ENCODE data around the gene SPECC1.

The SPECC1 gene

DNA sequence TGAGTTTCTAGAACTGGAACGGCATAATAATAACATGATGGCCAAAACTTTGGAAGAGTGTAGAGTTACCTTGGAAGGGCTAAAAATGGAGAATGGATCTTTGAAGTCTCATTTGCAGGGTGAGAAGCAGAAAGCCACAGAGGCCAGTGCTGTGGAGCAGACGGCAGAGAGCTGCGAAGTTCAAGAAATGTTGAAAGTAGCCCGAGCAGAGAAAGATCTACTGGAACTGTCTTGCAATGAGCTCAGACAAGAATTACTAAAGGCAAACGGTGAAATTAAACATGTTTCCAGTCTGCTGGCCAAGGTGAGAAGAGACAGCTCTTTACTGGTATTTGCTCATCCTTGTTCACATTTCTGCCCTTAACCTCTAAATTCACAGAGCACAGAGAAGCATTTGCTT is 196.4 kb downstream of the SPECC1 start:
- H3K9ac ChIP-seq (ENCODE audit: low read depth in 1 of 2, low read length in 2 of 2), result no peak overlapping the region
- H3K4me1 ChIP-seq (ENCODE audit: control insufficient read depth in 2 of 2, insufficient read depth in 2 of 2, low read length in 2 of 2), result peaks cover 11 to 33% of the 10 kb centered on the region in 2 donors
- no peaks in the 10 kb centered on the region for H3K27me3 ChIP-seq (ENCODE audit: control insufficient read depth in 2 of 2, insufficient read depth in 2 of 2, low read length in 2 of 2)
- H3K36me3 ChIP-seq (ENCODE audit: control insufficient read depth in 2 of 2, insufficient read depth in 2 of 2, low read length in 2 of 2), result peaks cover 2 to 4% of the 10 kb centered on the region in 2 donors
- H3K4me3 ChIP-seq (ENCODE audit: low read length in 2 of 2), result no peak overlapping the region
- H3K27ac ChIP-seq (ENCODE audit: low read depth in 2 of 2, low read length in 2 of 2), result no peak overlapping the region
- H3K9me3 ChIP-seq (ENCODE audit: control insufficient read depth in 2 of 2, low read length in 2 of 2), result no peaks in the 10 kb centered on the region

DNA sequence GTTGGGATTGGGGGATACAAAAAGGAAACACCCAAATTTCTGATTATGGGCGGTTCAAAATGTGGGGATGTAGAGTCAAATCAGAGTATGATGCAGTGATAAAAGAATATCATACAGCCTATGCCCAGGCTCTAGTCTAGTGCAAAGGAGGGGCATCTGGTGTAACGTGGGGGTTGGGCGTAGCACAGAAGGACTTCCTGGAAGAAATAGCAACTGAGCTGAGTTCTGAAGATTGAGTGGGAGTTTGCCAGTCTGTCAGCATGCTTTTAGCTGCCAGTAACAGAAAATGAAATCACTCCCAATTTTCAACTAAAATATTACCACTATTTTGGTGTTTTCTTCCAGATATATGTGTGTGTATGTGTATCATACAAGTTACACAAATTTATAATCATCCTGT is 196.9 kb downstream of the SPECC1 start:
- H3K9me3 ChIP-seq (ENCODE audit: control insufficient read depth in 2 of 2, low read length in 2 of 2), result no peaks in the 10 kb centered on the region
- H3K4me3 ChIP-seq (ENCODE audit: low read length in 2 of 2), result no peak overlapping the region
- no peak overlapping the region for H3K9ac ChIP-seq (ENCODE audit: low read depth in 1 of 2, low read length in 2 of 2)
- H3K27me3 ChIP-seq (ENCODE audit: control insufficient read depth in 2 of 2, insufficient read depth in 2 of 2, low read length in 2 of 2), result no peaks in the 10 kb centered on the region
- H3K4me1 ChIP-seq (ENCODE audit: control insufficient read depth in 2 of 2, insufficient read depth in 2 of 2, low read length in 2 of 2), result peaks cover 10 to 32% of the 10 kb centered on the region in 2 donors
- H3K36me3 ChIP-seq (ENCODE audit: control insufficient read depth in 2 of 2, insufficient read depth in 2 of 2, low read length in 2 of 2), result peaks cover 2 to 4% of the 10 kb centered on the region in 2 donors
- H3K27ac ChIP-seq (ENCODE audit: low read depth in 2 of 2, low read length in 2 of 2), result no peak overlapping the region

DNA sequence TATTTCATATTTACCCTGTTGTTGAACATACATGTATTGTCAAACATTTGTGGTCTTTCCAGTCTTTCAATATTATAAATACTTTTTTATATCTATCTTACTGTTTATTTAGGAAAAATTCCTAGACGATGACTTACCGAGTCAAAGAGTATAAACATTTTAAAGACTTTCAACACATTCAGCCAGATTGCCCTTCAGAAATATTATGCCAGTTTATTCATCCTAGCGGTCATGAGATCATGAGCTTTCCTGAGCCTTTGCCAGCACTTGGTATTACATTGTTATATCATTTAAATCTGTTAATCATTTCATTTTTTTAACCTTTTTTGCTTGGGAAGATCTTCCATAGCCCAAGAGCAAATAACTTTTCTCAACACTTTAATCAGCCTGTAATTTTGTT is 197.4 kb downstream of the SPECC1 start:
- Histone ChIP-seq H3K27me3 (ENCODE audit: control insufficient read depth in 2 of 2, insufficient read depth in 2 of 2, low read length in 2 of 2) (no peaks in the 10 kb centered on the region), H3K4me3 (ENCODE audit: low read length in 2 of 2) (no peak overlapping the region), H3K9me3 (ENCODE audit: control insufficient read depth in 2 of 2, low read length in 2 of 2) (no peaks in the 10 kb centered on the region), H3K27ac (ENCODE audit: low read depth in 2 of 2, low read length in 2 of 2) (no peak overlapping the region), H3K9ac (ENCODE audit: low read depth in 1 of 2, low read length in 2 of 2) (no peak overlapping the region), H3K36me3 (ENCODE audit: control insufficient read depth in 2 of 2, insufficient read depth in 2 of 2, low read length in 2 of 2) (peaks cover 2 to 4% of the 10 kb centered on the region in 2 donors), H3K4me1 (ENCODE audit: control insufficient read depth in 2 of 2, insufficient read depth in 2 of 2, low read length in 2 of 2) (peaks cover 7 to 27% of the 10 kb centered on the region in 2 donors)

DNA sequence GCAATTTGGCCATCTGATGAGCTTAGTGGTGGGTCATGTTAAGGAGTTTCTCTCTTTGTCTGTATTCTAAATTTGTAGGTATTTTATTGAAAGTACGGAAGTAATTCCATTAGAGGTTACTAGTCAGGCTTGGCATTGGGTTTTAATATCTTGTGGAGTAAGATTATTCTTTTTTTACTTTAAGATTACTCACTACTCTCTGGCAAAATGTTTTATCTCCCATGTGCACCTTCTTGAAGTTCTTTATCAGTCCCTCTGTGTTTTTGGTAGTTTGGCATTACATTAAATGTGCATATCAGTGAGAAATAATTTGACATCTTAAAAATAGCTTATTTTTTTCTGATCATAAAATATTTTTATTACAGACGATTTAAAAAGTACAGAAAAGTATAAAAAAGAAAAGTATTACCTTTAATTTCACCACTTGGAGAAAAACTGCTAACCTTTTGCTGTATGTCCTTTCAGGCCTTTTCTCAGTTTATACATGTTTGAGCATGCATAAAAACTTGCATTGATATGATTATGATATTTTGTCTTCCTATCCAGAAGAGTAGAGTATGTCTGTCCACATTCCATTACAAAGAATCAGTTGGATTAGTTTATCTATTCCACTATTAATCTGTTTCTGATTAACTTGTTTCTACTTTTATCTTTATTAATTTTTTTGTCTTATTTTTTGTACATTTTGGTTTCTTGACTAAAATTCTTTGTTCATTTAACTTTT is 198.3 kb downstream of the SPECC1 start:
- Histone ChIP-seq H3K27me3 (ENCODE audit: control insufficient read depth in 2 of 2, insufficient read depth in 2 of 2, low read length in 2 of 2) (no peaks in the 10 kb centered on the region), H3K4me3 (ENCODE audit: low read length in 2 of 2) (no peak overlapping the region), H3K4me1 (ENCODE audit: control insufficient read depth in 2 of 2, insufficient read depth in 2 of 2, low read length in 2 of 2) (peaks cover 7 to 20% of the 10 kb centered on the region in 2 donors), H3K9me3 (ENCODE audit: control insufficient read depth in 2 of 2, low read length in 2 of 2) (no peaks in the 10 kb centered on the region), H3K9ac (ENCODE audit: low read depth in 1 of 2, low read length in 2 of 2) (no peak overlapping the region), H3K36me3 (ENCODE audit: control insufficient read depth in 2 of 2, insufficient read depth in 2 of 2, low read length in 2 of 2) (peaks cover 2 to 4% of the 10 kb centered on the region in 2 donors), H3K27ac (ENCODE audit: low read depth in 2 of 2, low read length in 2 of 2) (no peak overlapping the region)

DNA sequence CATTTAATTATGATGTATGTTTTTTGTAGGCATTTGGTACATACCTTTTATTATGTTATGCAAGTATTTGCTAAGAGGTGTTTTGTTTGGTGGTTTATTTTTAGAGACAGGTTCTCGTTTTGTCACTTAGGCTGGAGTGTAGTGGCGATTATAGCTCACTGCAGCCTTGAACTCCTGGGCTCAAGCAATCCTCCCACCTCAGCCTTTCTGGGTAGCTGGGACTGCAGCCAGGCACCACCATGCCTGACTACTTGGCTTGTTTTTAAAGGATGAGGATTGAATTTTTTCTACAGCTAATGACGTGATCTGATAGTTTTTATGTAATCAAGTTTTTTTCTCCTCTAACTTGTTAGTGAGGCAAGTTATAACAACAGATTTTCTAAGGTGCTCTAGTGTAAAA is 199.6 kb downstream of the SPECC1 start:
- H3K4me1 ChIP-seq (ENCODE audit: control insufficient read depth in 2 of 2, insufficient read depth in 2 of 2, low read length in 2 of 2), result peaks cover 5 to 10% of the 10 kb centered on the region in 2 donors
- no peaks in the 10 kb centered on the region for H3K9me3 ChIP-seq (ENCODE audit: control insufficient read depth in 2 of 2, low read length in 2 of 2)
- peaks cover 2 to 4% of the 10 kb centered on the region in 2 donors for H3K36me3 ChIP-seq (ENCODE audit: control insufficient read depth in 2 of 2, insufficient read depth in 2 of 2, low read length in 2 of 2)
- no peak overlapping the region for H3K4me3 ChIP-seq (ENCODE audit: low read length in 2 of 2)
- H3K27me3 ChIP-seq (ENCODE audit: control insufficient read depth in 2 of 2, insufficient read depth in 2 of 2, low read length in 2 of 2), result no peaks in the 10 kb centered on the region
- H3K27ac ChIP-seq (ENCODE audit: low read depth in 2 of 2, low read length in 2 of 2), result no peak overlapping the region
- H3K9ac ChIP-seq (ENCODE audit: low read depth in 1 of 2, low read length in 2 of 2), result no peak overlapping the region

DNA sequence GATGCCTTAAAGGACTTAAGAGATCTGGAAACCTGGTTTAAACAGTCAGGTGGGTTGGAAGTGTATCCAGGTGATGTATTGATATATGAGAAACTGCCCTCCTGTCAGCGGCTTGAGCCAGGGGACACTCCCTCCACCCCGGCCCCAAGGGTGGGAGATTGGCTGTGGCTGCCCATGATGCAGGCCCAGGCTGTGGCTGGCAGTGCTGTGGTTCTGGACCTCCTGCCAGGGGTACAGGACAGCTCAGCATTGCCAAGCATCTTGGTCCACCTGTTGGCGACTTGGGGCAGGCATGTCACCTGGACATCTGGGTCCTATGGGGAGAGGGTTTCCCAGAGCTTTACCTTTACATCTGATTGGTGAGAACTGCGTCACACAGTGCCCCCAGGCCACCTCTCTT is 201.0 kb downstream of the SPECC1 start:
- no peaks in the 10 kb centered on the region for H3K27me3 ChIP-seq (ENCODE audit: control insufficient read depth in 2 of 2, insufficient read depth in 2 of 2, low read length in 2 of 2)
- H3K27ac ChIP-seq (ENCODE audit: low read depth in 2 of 2, low read length in 2 of 2), result no peak overlapping the region
- H3K36me3 ChIP-seq (ENCODE audit: control insufficient read depth in 2 of 2, insufficient read depth in 2 of 2, low read length in 2 of 2), result no peaks in the 10 kb centered on the region
- no peaks in the 10 kb centered on the region for H3K9me3 ChIP-seq (ENCODE audit: control insufficient read depth in 2 of 2, low read length in 2 of 2)
- H3K4me3 ChIP-seq (ENCODE audit: low read length in 2 of 2), result no peak overlapping the region
- peaks cover 0 to 2% of the 10 kb centered on the region in 2 donors for H3K4me1 ChIP-seq (ENCODE audit: control insufficient read depth in 2 of 2, insufficient read depth in 2 of 2, low read length in 2 of 2)
- H3K9ac ChIP-seq (ENCODE audit: low read depth in 1 of 2, low read length in 2 of 2), result no peak overlapping the region

DNA sequence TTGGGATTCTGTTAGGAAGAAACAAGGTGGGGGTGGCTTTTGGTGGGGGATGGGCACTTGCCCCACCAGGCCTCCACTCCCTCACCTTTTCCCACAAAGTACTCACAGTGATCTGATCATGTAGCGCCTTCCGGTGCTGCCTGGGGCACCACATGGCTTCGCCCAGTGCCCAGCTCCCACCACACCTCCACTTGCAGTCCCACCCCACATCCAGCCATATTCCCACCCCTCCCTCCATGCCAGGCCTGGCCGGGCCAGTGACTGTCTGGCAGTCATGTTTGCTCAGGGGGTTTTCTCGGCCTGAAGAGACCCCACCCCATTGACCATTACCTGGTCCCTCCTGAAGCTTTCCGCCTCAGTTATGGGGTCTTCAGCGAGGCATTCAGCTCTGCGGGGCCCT is 201.5 kb downstream of the SPECC1 start:
- no peaks in the 10 kb centered on the region for H3K9me3 ChIP-seq (ENCODE audit: control insufficient read depth in 2 of 2, low read length in 2 of 2)
- no peaks in the 10 kb centered on the region for H3K36me3 ChIP-seq (ENCODE audit: control insufficient read depth in 2 of 2, insufficient read depth in 2 of 2, low read length in 2 of 2)
- H3K4me1 ChIP-seq (ENCODE audit: control insufficient read depth in 2 of 2, insufficient read depth in 2 of 2, low read length in 2 of 2), result peaks cover 0 to 2% of the 10 kb centered on the region in 2 donors
- no peaks in the 10 kb centered on the region for H3K27me3 ChIP-seq (ENCODE audit: control insufficient read depth in 2 of 2, insufficient read depth in 2 of 2, low read length in 2 of 2)
- no peak overlapping the region for H3K9ac ChIP-seq (ENCODE audit: low read depth in 1 of 2, low read length in 2 of 2)
- H3K27ac ChIP-seq (ENCODE audit: low read depth in 2 of 2, low read length in 2 of 2), result no peak overlapping the region
- H3K4me3 ChIP-seq (ENCODE audit: low read length in 2 of 2), result no peak overlapping the region

DNA sequence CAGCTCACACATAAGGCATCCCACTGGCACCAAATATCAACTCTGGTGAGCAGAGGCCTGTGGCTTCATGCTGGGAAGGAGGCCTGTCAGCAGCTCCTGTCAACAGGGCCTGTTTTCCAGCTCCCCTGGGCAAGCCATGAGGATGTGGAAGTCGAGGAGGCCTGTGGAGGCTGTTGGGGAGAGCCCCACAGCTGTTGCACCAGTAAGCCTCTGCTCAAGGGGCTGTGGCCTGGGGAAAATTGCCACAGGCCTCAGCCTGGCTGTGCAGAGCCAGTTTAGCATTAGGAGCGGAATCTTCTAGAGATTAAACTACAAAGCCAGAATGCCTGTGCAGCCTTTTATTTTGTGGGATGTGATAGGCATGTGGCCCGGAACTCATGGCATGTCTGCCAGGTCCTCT is 202.1 kb downstream of the SPECC1 start:
- Histone ChIP-seq H3K27ac (ENCODE audit: low read depth in 2 of 2, low read length in 2 of 2) (no peak overlapping the region), H3K27me3 (ENCODE audit: control insufficient read depth in 2 of 2, insufficient read depth in 2 of 2, low read length in 2 of 2) (no peaks in the 10 kb centered on the region), H3K9me3 (ENCODE audit: control insufficient read depth in 2 of 2, low read length in 2 of 2) (no peaks in the 10 kb centered on the region), H3K9ac (ENCODE audit: low read depth in 1 of 2, low read length in 2 of 2) (no peak overlapping the region), H3K4me3 (ENCODE audit: low read length in 2 of 2) (no peak overlapping the region), H3K4me1 (ENCODE audit: control insufficient read depth in 2 of 2, insufficient read depth in 2 of 2, low read length in 2 of 2) (no peaks in the 10 kb centered on the region), H3K36me3 (ENCODE audit: control insufficient read depth in 2 of 2, insufficient read depth in 2 of 2, low read length in 2 of 2) (no peaks in the 10 kb centered on the region)

DNA sequence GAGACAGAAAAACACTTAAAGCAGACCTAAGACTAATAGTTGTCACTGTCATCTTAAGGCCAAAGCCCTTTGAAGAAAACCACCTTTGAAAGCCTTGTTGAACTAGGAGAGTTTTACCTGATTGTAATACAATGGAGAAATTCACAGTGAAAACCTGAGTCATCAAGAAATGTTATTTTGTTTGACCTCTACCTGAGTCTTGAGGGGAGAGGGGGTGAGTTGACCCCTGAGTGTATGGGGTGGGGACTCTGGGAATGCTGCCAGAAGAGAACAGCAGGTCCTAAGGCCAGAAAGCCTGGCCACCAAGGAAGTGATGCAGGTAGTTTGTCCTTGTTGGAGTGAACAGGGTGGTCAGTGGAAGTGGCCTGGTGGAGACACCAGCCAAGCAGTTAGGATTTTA is 204.3 kb downstream of the SPECC1 start:
- no peak overlapping the region for H3K27ac ChIP-seq (ENCODE audit: low read depth in 2 of 2, low read length in 2 of 2)
- no peaks in the 10 kb centered on the region for H3K4me1 ChIP-seq (ENCODE audit: control insufficient read depth in 2 of 2, insufficient read depth in 2 of 2, low read length in 2 of 2)
- H3K9me3 ChIP-seq (ENCODE audit: control insufficient read depth in 2 of 2, low read length in 2 of 2), result no peaks in the 10 kb centered on the region
- no peak overlapping the region for H3K9ac ChIP-seq (ENCODE audit: low read depth in 1 of 2, low read length in 2 of 2)
- no peak overlapping the region for H3K4me3 ChIP-seq (ENCODE audit: low read length in 2 of 2)
- H3K36me3 ChIP-seq (ENCODE audit: control insufficient read depth in 2 of 2, insufficient read depth in 2 of 2, low read length in 2 of 2), result no peaks in the 10 kb centered on the region
- no peaks in the 10 kb centered on the region for H3K27me3 ChIP-seq (ENCODE audit: control insufficient read depth in 2 of 2, insufficient read depth in 2 of 2, low read length in 2 of 2)

DNA sequence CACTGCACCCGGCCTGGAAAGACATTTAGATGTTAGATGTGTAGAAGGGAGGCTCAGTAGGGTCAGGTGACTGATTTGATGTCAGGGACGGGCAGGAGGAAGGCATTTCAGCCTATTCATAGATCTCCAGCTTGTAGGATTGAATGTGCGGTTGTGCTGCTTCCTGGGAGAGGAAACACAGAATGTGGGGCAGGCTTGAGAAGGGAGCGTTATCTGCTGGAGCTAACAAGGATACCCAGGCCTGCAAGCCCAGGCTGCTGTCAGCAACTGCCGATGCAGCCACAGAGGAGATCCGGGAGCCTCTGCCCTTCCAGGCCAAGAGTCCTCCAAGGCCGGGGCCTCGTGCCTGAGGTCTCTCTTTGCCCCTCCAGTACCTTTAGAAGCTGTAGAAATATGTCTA is 205.6 kb downstream of the SPECC1 start:
- Histone ChIP-seq H3K27me3 (ENCODE audit: control insufficient read depth in 2 of 2, insufficient read depth in 2 of 2, low read length in 2 of 2) (no peaks in the 10 kb centered on the region), H3K4me1 (ENCODE audit: control insufficient read depth in 2 of 2, insufficient read depth in 2 of 2, low read length in 2 of 2) (no peaks in the 10 kb centered on the region), H3K36me3 (ENCODE audit: control insufficient read depth in 2 of 2, insufficient read depth in 2 of 2, low read length in 2 of 2) (no peaks in the 10 kb centered on the region), H3K9ac (ENCODE audit: low read depth in 1 of 2, low read length in 2 of 2) (no peak overlapping the region), H3K9me3 (ENCODE audit: control insufficient read depth in 2 of 2, low read length in 2 of 2) (no peaks in the 10 kb centered on the region), H3K27ac (ENCODE audit: low read depth in 2 of 2, low read length in 2 of 2) (no peak overlapping the region), H3K4me3 (ENCODE audit: low read length in 2 of 2) (no peak overlapping the region)

Data from mucosa of rectum (tissue), 2 donors.